GM18951 (cell line): ENCODE data around the gene SPI1.

Experiments
- POLR2A ChIP-seq: IDR thresholded peaks from 4 replicates; pipeline ENCODE4 v1.6.1; 2011; ENCODE audit warnings: mild to moderate bottlenecking; ENCODE audit not compliant: insufficient read length, insufficient read depth; ENCODE audit errors: extremely low read depth
- in situ Hi-C: fragments of 300-500 bp; cut with MboI; formaldehyde crosslinking; loops from one replicate; pipeline ENCODE4 v1.12.0; 2022; ENCODE audit warnings: low sequenced_read_pairs, mixed read lengths, inconsistent platforms; ENCODE audit not compliant: unreplicated experiment

Gene SPI1

DNA sequence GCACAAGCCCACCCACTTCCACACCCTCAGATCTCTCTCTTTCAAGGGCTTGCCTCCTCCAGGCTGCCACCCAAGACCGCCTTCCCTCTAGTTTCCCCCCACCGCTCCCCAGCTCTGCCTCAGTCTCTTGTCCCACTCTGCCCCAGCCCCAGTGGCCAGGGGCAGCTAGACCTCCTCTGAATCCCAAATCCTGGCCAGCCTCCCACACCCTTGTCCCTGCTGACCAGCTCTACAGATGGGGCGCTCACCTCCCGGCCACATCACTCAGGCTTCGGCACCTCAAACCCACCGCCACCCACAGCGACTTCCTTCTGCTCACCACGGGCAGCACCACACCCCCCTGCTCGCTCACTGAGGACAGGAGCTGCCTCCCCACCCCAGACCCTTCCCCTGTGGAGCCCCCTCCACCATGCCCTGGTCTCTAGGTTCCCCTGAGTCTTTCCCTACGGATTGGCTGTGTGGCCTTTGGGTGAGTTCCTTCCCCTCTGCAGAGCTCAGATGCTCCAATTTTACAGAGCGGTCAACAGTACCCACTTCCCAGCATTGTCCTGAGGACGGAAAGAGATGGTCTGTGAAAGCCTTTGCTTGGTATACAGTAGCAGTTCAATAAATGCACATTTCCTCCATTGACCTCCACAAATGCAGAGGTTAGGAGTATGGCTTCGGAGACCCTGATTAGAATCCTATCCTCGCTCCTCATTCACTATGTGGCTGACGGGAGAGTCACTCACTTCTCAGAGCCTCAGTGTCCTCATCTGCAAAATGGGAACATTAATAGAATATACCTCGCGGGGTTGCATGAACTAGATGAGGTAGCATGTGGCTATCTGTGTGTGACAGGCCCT lies 11.5 kb upstream of the SPI1 start:
- in situ Hi-C loops: no loop called here
- no peak for TF ChIP-seq POLR2A

DNA sequence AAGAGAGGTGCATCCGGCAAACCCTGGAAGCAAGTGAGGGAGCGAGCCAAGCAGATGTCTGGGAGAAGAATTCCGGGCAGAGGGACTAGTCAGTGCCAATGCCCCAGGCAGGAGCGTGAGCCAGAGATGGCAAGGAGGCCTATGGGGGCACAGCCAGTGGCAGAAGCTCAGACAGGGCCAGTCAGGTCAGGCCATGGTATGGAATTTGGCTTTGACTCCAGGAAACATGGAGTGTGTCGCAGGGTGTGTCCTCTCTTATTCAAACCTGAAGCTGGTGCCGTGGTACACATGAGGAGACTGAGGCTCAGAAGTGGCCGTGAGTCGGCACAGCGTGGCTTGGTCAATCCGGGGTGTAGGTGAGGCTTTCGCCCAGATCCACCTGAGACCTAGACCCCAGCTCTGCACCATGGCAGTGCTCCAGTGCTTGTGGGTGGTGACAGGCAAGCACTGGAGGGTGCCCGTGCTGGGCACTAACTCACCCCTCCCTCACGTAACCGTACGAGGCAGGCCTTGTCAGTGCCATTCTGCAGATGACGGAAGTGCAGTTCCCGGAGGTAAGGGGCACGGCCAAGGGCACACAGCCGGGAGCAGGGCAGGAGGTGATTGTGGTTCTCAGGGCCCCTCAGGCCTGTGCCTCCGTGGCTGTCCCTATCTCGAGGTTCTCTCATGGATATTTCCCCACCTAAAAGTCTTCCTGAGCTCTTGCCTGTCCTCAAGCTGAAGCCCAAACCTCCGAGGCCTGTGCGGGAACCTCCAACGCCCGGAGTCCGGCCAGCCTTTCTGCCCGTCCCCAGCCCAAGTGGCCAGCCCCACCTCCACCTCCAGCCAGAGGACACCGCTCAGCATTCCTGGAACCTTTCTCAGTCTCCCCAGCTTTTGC lies 10.6 kb upstream of the SPI1 start:
- in situ Hi-C loops: no loop called here
- TF ChIP-seq POLR2A: no peak

DNA sequence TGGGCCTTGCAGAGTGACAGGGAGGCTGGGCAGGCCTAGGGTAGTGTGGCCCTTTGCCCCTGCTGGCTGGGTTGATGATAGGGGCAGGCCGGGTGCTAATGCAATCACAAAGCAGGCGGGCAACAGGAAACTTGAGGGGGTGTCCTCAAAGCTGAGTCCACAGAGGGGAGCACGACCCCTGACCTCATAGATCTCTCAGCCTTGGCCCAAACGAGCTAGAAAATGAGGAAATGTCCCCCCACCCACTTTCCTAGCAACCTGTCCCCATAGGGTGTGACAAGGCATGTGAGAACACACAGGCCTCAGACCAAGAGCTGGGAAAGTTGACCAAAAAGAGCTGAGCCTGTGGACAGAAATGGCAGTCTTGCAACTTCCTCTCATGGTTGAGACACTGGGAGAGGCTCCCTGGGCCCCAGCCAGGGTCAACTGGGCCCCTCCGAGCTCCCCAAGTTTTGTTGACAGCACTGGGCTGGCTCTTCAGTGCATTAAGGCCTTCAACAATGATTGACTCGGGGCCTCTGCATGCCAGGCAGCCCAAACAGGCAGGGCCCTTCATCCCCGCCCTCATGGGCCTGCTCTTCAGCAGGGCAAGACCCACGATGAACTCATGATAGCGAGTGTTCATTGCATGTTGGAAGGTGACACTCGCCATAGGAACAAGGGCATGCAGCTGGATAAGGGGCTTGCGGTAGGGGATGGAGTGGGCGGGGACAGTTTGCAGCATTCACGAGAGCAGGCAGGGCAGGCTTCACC lies 9.8 kb upstream of the SPI1 start:
- in situ Hi-C loops: no loop called here
- TF ChIP-seq POLR2A: no peak

GRCh38 chr11:47384498-47384897 lies 6.2 kb upstream of the SPI1 start:
- no peak for TF ChIP-seq POLR2A
- in situ Hi-C loops: no loop called here

DNA sequence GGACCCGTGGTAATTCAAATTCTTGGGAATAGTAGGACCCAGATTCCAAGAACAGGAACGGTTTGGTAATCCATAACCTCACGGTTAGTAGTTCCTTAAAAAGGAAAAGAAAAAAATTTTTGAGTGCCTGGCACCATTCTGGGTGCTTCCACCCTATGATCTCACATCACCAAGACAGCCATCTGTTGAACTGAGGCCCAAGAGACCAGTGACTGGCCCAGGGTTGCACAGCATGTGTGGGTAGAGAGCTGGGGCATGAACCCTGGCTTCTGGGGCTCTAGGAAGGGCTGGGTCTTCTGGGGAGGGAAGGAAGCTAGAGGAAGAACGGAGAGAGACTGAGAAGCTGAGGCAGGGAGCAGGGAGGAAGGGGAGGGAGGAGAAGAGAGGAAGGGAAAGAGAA lies 4.7 kb upstream of the SPI1 start:
- TF ChIP-seq POLR2A: no peak
- in situ Hi-C loops: no loop called here

DNA sequence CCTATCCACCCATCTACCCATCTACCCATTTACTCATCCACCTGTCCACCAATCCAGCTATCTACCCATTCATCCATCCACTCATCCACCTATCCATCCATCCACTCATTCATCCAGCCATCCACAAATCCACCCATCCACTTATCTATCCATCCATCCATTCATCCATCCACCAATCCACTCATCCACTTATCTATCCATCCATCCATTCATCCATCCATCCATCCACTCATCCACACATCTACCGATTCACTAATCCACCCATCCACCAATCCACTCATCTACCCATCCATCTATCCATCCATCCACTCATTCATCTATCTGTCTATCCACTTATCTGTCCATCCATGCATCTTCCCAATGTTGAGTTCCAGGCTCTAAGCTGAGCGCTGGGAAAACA lies 1.7 kb upstream of the SPI1 start:
- in situ Hi-C loops: no loop called here
- TF ChIP-seq POLR2A: no peak

DNA sequence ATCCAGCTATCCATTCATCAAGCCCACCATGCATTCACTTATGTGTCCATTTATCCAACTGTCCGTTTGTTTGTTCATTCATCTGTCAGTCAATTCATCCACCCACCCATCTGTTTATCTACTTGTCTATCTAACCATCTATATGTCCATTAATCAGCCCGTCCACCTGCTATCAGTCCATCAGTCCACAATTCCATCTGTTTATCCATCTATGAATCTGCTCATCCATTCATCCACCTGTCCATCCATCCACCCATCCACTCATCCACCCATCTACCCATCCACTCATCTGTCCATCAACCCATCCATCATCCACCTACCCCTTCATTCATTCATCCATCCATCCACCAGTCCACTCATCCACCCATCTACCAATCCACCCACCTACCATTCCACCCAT lies 970 bp upstream of the SPI1 start:
- in situ Hi-C loops: no loop called here
- no peak for TF ChIP-seq POLR2A

- TF ChIP-seq POLR2A: no peak
- in situ Hi-C loops: no loop called here
These were observed 456 bp upstream of the SPI1 start for GRCh38 chr11:47378836-47379170.

- in situ Hi-C loops: no loop called here
- TF ChIP-seq POLR2A: no peak
These were observed 757 bp downstream of the SPI1 start for GRCh38 chr11:47377571-47378009.

GRCh38 chr11:47376525-47377371 lies 1.6 kb downstream of the SPI1 start:
- no peak for TF ChIP-seq POLR2A
- in situ Hi-C loops: no loop called here

GRCh38 chr11:47376107-47376524 lies 2.2 kb downstream of the SPI1 start:
- TF ChIP-seq POLR2A: no peak
- in situ Hi-C loops: no loop called here

DNA sequence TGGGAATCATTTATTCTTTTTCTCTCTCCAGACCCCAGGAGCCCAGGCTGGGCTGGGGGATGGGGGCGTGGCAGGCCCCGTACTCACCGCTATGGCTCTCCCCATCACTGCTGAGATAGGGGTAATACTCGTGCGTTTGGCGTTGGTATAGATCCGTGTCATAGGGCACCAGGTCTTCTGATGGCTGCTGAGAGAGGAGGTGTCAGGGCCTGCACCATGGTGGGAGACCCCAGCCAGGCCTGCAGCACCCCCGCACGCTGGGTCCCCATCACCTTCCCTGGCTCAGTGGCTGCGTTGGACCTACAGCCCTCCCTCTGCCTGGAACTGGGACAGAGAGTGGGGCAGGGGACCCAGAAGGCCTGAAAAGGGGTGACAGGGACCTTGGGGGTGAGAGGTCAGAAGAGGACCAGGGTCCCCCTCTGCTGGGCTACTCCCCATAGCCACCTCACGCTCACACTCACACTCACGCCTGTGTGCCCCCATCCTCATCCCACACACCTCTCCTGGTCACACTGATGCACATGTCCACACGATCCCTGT lies 2.7 kb downstream of the SPI1 start:
- no peak for TF ChIP-seq POLR2A
- in situ Hi-C loops: no loop called here
